Kidney glomerular epithelial cell (primary cell): ENCODE data around the gene B3GAT1.

ENCODE experiments used
- DNase-seq: peaks from one replicate; lab custom pipeline; 2025; lab: John Stamatoyannopoulos, UW

The B3GAT1 gene

GRCh38 chr11:134409552-134410429 lies 2.3 kb downstream of the B3GAT1 start:
- no peak for DNase-seq

DNA sequence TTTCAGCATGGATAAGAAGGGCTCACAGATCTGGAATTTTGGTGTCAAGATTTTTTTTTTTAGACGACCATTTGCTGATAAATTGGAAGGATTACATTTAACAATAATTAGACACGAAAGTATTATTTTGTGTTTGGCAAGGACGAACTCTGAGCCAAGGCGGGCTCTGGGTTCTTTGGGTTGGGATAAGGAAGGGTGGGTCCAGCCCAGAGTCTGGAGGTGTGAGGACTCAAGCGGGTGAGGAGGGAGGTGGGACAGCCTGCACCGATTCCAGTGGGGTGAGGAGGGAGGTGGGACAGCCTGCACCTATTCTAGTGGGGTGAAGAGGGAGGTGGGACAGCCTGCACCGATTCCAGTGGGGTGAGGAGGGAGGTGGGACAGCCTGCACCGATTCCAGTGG lies 4.1 kb downstream of the B3GAT1 start:
- DNase-seq, result no peak

DNA sequence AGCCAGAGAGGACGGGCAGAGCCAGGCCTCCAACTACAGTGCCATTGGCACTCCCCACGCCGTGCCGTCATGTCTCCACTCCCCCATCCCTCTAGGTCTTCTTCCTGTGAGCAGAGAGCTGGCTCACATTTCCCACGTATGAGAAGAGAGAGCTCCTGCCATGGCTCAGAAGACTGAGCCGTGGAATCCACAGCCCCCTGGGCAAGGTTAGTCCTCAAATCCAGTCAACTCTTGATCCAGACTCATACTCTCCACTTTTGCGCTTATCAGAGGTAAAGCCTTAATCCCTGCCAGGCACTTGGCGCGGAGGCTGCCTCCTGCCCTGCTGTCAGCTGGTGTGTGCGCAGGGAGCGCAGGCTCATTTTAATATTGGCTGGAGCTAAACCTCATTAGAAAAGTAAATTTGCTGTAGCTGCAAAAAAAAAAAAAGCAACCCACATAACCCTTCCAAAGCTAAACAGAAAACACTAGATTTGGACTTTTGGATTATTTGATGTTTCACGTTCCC lies 4.7 kb downstream of the B3GAT1 start:
- no peak for DNase-seq

GRCh38 chr11:134406264-134407185 lies 5.5 kb downstream of the B3GAT1 start:
- DNase-seq, result no peak

DNA sequence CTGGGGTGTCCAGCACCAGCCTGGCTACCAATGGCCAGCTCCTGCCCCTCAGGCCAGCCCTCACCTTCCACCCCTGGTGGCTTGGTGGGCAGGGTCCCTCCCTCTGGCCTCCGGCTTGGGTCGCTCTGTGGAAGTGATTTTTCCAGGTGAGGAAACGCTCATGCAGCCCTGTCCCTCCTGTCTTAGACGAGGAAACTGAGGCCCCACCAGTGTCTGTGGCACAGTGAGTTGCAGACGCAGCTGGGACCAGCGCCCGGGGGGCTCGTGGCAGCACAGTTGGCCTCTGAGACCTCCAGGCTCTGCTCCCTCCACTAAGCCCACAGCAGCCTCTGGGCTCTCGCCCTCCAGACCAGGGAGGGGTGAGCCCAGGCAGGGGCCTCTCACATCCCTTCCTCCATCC lies 6.2 kb downstream of the B3GAT1 start:
- no peak for DNase-seq

DNA sequence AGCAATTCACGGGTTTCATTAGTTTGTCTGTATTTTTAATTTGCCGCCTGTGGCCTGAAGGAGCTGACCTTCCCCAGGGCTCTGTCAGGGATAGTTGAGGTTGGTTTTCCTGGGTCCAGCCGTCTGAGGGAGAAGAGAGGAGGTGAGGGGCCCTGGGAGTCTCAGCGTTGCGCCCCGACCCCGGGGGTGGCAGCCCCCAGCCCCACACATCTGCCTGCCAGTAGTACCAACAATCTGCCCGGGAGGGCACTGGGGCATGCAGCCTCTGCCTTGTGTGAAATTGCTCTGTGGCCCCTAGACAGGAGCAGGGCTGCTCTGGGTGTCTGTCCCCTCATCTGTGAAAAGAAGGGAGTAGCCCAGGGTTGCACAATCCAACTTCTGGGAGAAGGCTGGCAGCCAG lies 6.6 kb downstream of the B3GAT1 start:
- no peak for DNase-seq

DNA sequence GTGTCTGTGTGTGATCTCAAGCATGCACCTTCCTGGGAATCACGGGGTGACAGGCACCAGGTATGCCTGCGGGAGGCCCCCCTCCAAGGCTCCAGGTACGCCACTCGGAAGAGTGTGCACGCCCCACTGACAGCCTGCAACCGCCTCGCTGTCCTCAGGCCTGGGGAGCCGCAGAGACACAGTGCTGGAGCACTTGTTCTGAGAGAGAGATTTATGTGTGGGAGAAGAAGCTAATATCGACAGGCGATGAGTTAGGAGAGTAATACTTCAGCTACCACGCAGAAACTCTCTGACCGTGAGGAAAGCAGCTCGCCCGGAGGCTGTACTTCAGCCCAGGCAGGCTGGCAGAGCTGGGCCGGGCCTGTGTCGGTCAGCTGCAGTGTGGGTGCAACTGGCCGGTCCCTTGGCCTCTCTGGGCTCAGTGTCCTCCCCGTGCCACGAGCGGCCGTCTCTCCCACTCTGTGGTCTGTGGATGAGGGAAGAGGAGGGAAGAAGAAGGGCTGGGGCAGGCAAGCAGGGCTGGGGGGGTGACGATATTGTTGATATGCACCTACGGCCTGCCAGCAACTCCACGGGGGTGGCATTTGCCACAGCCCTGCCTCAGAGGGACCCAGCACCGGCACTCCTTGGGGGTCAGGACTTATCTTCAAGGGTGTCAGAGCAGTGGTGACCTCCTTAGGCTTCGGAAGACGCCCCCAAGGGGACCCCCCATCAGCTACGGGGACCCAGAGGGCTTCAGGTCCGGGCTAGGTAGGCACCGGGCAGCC lies 7.3 kb downstream of the B3GAT1 start:
- no peak for DNase-seq

GRCh38 chr11:134402910-134403309 lies 9.1 kb downstream of the B3GAT1 start:
- DNase-seq, result no peak

DNA sequence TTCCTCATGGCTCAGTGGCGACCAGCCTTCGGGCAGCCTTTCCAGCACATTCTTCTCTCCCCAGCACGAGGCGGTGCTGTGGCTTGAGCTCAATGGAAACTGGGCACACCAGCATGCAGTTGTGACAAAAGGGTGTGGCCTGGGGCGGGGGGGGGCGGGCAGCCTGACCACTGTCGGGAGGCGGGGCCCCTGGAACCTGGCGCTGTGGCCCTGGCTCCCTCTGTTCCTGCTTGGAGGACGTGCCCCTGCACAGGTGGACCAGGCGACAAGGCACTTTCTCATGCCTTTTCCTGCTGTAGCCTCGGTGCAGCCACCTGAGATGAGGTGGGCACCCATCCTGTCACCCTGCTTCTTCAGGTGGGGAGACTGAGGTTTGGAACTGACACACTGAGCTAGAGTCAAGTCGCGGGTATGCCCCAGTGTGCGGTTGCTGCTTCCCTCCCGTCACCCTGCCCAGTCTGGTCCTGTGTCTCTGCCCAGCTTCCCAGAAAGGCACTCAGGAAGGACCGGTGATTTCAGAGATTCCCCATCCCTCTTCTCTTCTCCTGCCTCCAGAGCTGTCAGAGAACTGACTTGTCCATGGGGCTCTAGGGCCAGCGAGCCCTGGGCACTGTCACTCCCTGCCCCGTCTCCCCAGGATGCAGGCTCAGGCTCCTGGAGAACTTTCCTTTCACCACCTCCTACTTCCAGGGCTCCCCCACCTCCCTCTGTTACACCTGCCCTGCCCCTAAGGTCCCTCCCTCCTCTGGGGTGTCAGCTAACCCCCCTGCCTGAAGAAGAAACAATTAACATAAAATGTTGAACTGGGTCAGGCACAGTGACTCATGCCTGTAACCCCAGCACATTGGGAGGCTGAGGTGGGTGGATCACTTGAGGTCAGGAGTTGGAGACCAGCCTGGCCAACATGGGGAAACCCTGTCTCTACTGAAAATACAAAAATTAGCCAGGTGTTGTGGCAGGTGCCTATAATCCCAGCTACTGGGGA lies 9.9 kb downstream of the B3GAT1 start:
- DNase-seq, result no peak

GRCh38 chr11:134399996-134400395 lies 12.0 kb downstream of the B3GAT1 start:
- no peak for DNase-seq

- no peak for DNase-seq
These were observed 12.8 kb downstream of the B3GAT1 start for GRCh38 chr11:134399293-134399654.

DNA sequence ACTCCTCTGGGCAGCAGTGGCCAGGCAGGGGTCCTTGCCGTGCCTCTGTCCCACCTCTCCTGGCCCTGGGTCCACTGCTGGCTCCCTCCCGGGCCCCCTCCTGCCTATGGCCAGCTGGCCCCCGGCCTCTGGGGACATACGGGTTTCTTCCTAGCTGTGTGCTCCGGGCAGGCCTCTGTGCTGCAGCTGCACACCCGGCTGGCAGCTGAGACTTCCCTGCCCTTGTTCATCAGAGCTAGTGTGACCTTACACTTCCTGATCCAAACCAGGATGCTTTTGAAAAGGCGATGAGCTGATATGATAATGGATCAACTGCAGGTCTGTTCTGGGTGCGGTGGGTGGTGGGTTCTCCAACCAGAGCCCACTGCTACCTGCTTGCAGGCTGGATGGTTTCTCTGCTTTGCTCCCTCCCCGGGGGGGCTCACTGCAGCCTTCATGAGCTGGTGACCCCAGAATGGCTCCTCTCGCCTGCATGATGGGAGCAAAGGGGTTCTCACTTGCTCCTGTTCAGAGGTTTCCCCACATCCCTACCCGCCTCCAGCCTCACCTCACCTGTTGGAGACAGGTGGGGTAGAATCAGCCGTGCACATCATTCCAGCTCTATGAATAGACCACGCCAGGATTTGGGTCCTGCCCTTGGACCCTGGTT lies 13.3 kb downstream of the B3GAT1 start:
- DNase-seq, result no peak

DNA sequence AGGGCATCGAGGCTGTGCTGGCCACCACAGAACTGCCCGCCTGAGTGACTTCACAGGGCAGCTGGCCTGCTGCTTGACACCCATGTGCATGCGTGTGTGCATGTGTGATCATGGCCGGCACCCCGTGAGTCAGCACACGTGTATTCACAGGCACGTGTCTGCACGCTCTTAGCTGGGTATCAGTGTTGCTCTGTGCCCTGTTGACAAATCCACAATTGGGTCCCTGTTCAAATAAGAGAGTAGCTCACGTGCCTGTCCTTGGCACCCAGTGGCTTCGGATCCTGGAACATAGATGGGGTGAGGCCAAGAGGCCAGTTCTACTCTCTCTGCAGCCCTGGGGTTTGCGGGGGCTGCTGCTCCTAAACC lies 14.0 kb downstream of the B3GAT1 start:
- no peak for DNase-seq

DNA sequence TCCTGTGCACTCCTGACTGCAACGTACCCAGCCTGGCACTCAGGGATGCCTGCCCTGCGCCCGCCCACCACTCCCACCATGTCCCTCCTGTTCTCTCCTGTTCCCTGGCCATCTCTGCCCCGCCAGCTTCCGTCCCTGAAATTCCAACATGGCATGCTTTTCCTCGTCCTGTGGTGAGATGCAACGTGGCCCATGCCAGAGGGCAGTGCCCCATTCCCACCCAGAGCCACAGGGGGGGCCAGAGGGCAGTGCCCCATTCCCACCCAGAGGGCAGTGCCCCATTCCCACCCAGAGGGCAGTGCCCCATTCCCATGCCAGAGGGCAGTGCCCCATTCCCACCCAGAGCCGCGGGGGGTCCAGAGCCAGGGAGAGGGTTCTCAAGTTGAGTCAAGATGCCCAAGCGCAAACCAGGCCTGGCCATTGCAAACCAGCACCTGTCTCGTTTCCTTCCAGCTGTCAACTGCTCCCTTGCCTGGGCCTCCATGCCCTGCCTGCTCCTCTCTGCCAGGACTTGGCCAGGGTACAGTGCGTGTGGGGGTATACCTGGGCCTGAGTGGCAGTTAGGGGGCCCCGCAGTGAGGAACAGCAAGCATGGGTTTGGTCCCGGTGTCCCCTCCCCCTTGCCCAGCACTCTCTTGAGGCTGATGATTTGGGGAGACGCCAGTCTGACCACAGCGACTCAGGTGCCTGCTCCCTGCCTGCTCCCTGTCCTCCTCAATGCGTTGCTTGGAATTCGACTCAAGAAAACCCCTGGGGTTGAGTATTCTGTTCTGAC lies 14.6 kb downstream of the B3GAT1 start:
- no peak for DNase-seq

- no peak for DNase-seq
These were observed 17.0 kb downstream of the B3GAT1 start for GRCh38 chr11:134395002-134395401.

GRCh38 chr11:134394311-134394710 lies 17.7 kb downstream of the B3GAT1 start:
- no peak for DNase-seq

DNA sequence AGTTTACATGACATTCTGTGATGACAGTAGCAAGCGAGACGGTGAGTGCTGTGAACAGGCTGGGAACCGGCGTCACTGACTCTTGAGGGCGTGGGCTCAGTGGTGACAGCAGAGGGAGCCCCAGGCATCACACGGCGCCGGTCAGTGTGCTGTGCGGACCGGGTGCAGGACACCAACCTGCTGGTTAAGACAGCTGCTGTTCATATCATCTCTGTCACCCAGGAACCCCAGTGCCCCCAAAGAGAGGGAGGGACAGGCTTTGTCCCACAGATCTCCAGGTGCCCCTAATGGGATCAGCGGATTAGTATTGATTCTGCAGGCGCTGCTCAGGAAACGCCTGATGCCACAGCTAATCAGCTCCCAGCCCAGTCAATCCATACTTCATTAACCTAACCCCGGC lies 18.4 kb downstream of the B3GAT1 start:
- no peak for DNase-seq

GRCh38 chr11:134392953-134393615 lies 19.0 kb downstream of the B3GAT1 start:
- DNase-seq, result no peak

GRCh38 chr11:134391656-134392055 lies 20.4 kb downstream of the B3GAT1 start:
- no peak for DNase-seq
